EL (cell line): ENCODE measurements around the gene SLC2A9.

Experiments used
- DNase-seq: peaks from one replicate; pipeline ENCODE4 v3.0.0-alpha.2; 2016

Gene SLC2A9

DNA sequence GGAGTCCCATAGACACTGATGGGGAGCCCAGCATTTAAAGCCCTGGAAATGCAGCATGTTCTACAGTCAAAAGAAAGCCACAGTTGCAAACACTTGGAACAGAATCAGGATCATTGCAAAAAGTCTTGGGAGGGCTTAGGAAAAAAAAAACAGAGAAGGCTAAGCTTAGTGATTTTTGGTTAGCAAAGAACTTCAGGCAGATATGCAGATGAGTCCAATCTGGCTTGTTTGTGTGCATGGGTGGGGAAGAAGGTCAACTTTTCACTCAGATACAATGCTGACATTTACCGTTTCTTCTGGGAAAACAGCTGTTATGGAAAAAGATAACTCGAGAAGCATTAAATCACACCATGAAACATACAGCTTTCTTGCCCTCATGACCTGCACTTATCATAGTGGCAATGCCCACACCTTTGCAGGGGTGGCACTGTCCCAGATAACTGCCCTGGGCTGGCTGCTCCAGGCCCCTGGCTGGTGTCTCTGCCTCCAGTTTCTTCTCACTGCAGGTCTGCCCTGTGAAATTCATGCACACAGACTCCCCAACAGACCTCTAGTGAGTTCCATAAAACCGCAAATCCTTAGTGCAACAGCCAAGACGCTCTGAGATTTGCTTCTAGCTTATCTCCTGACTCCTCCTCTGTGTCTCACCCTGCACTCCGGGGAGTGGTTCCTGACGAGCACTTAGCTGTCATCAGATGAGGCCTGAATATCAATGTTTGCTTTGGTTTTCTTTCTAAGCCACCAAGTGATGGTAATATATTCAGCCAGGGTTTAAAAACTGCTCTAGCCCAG, 140.7 kb downstream of the SLC2A9 start:
- DNase-seq = no peak

DNA sequence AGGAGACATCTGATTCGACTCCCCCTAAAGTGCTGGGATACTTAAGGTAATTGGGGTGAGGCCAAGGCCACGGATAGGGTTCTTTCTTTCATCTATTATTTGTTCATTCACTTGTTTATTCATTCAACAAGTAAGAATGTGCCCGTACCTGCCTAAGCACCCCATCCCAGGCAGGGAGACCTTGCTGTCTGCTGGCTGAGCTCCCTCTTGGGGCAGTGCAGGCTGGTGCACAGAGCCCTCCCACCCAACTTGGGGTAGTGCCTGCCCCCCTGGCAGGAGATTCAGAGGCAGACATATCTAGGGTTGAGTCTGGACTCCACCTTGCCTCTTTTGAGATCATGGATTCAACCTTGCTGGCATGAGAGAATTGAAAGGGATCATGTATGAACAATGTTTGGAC, 144.2 kb downstream of the SLC2A9 start:
- no peak for DNase-seq

DNA sequence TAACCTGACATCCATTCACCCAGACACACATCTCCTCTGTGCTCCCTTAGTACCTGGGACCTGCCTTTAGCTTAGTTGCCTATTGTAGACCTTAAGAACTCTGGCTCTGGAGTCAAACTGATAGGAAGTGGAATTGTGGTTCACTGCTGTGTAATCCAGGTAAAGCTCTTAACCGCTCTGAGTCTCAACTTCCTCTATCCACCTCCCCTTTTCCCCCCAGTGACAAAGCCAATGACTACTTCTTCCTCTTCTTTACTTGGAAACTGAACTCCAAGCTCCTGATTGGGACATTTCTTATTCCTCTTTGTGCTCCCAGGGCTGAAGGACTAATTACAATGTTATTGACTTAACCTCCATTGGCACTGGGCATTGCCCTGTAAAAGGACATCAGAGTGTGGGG, 145.8 kb downstream of the SLC2A9 start:
- DNase-seq = no peak

DNA sequence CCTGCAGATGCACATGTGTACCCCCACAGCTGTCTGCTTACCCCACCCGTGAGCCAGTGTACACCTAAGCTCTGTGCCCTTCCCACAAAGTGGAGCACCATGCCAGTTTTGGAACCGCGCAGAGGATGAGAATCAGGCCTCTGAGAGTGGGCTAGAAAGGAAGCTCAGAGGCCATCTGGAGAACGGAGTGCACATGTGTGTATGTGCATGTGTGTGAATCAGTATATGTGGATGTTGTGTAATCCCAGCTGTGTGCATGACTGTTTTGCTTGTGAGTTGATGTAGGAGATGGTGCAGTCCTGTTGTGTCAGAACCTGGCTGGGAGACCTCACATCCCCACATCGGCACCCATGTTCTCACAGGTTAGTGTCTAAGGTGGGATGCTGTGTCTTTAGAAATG, 146.9 kb downstream of the SLC2A9 start:
- no peak for DNase-seq

DNA sequence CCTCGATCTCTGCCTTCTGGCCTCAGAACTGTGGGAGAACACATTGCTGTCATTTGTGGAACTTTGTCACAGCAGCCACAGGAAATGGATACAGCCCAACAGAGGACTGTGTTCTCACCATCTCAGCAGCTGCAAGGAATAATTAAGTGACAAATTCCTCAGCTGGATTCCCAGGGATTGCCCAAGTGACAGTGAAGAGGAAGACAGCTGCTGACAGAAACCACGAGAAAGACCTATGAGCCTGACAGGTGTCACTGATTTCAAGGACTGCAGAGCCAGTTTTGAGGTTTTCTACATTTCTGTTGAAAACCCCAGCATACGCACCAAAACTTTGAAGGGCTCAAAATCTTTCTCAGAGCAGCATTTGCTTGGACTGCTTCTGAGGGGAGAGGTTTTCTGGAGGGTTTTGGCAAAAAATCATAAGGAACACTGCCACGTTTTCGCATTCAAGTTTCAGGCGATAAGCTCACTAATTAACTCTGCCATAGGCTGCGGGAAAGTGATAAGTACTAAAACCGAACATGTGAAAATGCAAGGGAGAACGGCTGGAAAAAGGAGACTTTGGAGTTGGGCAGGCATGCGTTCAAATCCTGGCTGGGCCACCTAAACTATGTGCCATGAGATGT, 151.0 kb downstream of the SLC2A9 start:
- no peak for DNase-seq

DNA sequence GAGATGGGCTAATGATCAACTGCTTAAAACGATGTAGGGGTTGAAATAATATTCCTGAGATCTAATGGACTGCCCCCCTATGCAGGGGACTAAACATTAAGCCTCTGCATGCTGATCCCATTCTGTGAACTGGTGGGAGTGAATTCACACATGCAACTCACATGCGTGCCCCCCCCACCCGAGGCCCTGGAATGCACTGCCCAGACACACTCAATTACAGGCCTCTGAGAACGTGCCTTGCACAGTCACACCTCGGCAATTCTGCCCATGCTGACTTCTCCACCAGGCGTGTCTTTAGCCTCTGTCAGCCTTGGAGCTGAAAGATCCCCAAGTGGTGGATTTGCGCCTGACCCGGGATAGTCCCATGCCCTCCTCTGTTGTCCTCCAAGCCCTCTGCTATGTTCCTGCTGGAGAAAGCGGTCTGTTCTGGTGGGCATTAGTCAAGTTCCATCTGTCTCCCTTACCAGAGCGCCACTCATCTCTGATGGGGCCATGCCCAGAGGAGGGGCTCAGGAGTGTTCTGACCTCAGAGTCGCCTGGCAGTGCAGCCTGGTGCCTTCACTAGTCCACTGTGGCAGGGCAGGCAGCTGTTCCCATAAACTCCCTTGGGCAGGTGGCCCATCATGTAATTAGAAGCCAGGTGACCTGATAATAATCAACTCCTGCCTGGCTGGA, 153.4 kb downstream of the SLC2A9 start:
- no peak for DNase-seq

DNA sequence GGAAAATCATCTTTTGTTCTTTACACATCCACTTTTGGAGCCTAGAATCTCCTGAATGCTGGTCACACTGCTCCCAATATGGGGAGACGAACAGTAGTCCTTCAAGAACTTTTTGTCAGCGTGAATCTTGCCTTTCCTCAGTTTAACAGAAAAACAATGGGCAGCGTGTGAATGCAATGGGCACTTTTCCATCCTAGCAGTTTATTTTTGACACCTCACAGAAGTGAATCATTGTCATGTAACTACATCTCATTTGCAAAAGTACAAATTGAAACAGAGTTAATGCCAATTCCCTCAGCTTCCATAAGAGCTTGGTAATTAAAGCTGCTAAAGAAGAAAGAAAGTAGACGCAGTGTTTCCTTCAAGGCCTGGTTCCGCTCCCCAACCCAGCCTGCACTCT, 154.4 kb downstream of the SLC2A9 start:
- no peak for DNase-seq

DNA sequence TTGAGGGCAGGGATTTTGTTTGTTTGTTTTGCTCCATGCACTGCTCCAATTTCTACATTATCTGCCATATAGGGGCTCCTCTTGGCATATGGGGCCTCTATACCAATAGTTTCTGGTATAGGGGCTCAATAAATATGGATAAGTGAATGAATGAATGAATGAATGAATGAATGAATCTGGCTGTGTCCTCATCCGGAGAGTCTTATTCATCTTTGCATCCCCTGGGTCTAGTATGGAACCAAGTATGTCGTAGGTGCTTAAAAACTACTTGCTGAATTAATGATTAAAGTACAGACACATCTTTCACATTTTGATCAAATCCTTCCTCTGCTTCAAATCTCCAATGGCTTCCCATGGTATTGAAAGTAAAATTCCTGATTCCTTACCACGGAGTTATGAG, 159.7 kb downstream of the SLC2A9 start:
- DNase-seq = no peak

DNA sequence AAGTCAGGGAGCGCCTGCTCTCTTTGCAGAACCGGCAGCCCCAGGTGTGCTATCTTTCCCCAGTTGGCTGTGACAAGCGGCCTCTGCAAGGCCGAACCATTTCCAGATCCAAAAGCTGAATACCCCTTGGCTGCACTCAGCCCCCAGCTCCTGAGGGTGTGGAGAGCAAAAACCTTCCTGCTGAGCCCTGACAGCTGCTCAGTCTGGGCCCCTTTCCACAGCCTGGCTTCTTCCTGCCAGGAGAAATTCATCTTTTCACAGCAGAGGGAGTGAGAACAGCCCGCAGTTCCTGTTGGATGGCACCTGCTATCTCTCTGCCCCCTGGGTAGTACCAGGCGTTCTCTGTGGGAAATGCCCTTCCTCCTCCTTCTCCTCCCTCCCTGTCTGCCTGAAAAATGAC, 161.5 kb downstream of the SLC2A9 start:
- DNase-seq = no peak

DNA sequence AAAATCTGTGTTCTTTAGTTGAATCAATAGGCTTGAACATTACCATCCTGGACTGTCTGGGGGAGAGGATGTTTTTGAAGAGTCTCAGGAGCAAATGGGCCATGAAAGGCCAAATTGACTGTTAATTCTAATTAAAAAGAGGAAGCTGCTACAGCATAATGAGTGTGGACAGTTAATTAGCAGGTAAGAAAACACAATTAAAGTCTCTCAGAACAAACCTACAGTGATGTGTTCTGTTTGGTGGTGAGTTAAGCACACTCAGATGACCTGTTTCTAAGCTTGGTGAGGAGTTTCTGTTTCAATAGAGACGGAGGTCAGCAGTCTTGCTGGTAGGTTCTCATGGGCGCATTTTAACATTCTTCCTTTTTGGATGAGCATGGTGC, 171.8 kb downstream of the SLC2A9 start:
- no peak for DNase-seq

DNA sequence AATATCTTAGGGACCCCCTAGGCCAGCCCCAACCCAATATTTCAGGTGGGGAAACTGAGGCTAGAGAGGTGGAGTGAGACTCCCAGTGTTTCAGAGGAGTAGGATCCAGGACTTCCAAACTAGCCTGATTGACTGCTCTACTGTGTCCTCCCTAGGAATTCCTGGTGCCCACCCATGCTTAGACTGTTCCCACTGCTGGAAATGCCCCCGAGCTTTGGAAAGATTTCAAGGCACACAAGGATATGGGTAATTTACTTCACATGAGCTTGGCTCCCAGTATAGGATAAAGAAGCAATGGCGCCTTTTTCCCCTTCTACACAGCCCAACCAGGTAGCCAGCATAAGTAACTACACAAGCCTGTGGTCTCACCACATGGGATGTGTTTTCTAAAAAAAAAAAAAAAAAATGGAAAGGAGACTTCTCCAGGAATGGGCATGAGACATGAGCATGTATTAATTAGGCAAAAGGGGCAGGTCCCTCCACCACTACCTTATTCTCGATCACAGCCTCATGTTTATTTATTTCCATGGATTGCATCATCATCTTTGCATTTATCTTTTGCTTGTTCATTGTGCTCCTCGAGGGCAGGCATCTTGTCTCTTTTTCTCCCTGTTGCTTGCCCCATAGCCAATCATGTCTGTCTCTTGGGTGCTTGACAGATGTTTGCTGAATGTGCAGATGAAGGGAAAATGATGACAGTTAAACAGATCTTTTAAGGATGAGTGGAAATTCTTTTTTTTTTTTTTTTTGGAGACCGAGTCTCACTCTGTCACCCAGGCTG, 173.1 kb downstream of the SLC2A9 start:
- DNase-seq = no peak

DNA sequence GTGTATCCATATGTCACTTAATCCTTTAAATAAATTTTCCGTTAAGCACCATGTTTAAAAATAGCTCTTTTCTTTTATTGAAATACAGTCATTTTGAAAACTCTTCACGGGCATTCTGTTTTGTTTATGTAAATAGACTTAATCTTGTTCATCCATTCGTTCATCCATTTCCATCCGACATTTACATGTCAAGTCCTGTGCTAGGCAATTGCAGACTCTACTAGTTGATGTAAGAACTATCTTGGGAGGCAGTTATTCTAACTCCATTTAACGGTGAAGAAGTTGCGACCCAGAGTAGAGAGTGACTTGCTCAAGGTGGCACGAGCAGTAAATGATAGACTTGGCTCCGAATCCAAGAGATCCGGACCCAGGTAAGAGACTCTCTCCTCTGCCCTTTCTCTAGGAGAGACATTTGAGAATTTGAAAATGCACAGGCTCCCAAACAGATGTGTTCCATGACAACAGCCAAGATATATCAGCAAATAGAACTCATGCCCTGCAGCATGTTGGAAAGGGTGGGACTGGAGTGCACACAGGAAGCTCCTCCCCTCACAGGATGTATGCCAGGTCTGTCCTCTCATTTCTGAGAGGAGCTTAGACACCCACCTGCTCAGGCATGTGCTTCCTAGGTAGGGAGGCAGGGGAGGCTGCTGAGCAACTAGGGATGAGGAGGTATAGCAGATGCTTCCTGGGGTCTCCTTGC, 175.4 kb downstream of the SLC2A9 start:
- DNase-seq = no peak

DNA sequence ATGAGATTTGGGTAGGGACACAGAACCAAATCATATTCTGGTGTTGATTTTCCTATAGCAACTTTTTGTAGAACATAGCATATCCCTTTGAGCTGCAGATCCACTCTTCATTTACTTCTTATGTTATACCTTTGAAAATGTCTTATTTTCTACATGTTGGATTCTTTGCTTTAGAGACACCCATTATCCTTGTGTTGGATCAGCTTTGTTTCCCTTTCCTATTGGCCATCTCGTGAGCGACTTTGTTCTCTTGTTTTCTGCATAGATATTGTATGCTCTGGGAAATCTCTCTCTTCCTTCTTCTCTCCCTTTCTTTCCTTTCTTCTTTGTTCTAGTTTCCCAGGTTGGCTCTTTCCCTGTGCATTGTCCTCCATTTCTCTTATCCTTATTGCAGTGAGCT, 180.2 kb downstream of the SLC2A9 start:
- no peak for DNase-seq

DNA sequence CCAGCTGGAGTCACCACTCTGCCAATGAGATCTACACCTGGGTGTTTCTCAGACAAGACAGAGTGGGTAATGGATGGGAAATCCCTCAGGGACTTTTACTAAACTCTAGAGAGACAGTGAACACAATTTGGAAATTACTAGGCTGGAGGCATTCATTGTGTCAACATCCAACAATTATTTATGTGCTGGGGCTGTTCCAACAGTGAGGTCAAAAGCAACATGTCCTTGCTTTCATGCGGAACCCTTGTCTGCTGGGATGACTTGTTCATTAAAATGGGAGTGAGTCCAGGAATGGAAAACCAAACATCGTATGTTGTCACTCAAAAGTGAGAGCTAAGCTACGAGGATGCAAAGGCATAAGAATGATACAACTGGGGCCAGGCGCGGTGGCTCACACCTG, 185.9 kb downstream of the SLC2A9 start:
- DNase-seq = no peak

DNA sequence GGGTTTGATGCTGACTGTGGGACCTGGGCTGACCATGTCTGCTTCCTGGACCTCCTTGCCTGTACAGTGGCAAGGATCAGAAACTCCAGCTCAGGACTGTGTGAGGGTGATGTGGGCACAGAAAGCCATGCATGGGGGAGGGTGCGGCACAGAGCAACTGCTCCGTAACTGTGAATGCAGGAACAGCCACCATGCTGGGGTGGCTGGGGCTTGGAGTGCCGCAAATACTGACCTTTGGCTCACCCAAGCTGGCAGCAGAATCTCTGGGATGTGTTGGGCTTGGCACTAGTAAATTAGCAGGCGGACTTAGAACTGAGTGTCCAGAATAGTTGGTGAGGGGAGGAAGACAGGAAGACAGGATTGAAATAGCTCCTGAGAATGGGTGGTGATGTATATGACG, 187.9 kb downstream of the SLC2A9 start:
- no peak for DNase-seq

DNA sequence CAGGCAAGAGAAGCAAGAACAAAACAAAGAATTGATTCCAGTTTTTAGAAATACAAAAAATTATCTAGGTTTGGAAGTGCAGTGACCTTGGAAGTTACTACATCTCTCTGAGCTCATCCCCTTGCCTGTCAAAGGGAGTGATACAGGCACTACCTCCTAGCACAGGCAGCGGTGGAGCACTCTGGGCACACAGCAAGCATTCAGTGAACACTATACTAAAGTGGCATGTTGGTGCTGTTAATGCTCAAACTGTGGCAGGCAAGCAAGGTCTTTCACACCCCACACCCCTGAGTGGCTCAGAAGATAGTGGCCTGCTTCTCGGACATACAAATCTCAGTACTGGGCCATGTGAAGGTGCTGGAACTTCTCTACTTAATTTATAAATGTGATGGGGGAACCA, 188.7 kb downstream of the SLC2A9 start:
- no peak for DNase-seq

DNA sequence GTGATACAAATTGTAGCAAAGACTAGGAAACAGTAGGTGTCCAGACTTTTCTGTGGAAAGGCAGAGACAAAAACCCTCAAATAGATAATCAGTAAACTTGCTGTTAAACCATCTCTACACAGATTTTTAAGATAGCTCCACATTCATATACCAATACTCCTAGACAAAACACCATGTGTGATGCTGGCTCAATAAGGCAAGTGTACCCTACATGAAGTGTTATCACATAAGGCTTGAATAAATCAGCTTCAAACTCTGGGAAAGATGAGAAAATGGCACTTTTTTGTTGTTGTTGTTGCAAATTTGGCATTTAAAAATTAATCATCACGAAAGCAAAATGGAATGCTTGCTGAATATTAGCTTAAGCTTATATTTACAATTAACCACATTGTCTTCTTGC, 194.7 kb downstream of the SLC2A9 start:
- DNase-seq = no peak

DNA sequence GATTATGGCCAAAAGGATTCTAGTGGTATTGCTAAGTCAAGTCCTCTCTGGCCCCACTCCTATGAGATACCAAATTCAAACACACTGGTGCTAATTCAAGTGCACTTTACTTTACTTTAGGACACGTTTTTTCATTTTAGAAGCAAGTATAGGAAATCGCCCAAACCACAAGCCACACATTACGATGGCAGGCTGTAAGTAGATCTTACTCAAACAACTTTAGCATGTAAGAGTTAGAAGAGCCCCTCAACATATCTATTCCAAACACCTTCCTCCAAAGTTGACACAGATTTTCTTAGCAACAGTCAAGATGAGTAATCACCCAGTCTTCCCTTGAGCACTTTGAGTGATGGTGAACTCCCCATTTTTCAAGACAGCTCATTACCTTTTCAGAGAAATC, 196.2 kb downstream of the SLC2A9 start:
- DNase-seq = no peak

DNA sequence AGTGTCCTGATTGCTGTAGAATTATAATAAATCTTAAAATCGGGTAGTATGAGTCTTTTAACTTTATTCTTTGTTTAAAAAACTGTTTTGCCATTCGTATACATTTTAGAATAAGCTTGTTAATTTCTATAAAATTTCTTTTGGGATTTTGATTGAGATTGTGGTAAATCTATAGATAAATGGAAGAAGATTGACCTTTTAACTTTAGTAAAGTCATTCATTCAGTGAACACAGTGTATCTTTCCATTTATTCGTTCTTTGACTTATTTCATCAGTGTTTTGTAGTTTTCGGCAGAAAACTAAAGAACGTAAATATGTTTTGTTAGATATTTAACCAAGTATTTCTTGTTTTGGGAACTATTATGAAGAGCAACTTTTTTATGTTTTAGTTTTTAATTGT, 201.0 kb downstream of the SLC2A9 start:
- no peak for DNase-seq

DNA sequence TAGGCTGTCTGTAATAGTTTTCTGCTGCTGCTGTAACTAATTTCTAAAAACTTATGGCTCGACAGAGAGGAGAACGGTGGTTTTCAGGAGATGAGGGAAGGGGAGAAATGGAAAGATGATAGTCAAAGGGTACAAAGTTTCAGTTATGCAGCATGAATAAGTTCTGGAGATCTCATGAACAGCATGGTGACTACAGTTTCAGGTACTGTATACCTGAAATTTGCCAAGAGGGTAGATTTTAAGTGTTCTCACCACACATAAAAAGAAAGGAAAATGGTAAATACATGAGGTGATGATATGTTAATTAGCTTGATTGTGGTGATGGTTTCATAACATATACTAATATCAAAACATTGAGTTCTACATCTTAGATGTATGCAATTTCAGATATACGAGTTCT, 205.0 kb downstream of the SLC2A9 start:
- no peak for DNase-seq

DNA sequence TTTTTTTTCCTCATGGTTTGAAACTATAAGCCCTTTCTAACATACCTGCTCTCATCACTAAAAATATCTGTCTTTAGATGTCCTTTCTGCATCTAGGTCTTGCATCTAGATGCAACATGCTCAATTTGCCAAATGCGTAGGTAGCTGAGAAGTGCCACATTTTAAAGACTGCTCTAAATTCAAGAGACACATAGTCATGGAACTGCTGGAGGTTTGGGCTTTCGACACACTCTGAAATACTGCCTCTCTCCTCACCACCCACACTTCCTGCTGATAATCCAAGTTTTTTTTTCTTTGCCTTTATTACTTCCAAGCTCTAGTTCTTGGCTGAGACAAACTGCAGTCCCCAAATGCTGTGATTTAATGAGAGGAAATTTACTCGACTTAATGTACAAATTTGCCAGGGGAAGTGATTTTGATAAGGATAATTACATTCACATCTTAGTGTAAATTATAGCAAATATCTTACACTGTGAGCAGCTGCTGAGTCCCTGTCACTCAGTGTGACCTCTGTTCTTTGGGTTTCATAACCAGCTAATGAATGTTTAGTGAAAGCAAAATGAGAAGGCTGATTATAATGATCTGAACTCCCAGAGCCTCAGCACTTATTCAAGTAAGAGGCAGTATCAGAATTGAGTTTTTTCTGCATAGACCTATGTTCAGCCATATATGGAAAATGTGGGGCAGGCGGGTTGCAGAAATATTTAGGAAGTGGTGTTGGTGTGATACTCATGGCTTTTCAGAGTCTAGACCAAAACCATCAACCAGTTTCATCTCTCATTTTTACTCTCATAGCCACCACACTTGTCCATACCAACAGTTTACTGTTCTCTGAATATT, 208.6 kb downstream of the SLC2A9 start:
- no peak for DNase-seq

DNA sequence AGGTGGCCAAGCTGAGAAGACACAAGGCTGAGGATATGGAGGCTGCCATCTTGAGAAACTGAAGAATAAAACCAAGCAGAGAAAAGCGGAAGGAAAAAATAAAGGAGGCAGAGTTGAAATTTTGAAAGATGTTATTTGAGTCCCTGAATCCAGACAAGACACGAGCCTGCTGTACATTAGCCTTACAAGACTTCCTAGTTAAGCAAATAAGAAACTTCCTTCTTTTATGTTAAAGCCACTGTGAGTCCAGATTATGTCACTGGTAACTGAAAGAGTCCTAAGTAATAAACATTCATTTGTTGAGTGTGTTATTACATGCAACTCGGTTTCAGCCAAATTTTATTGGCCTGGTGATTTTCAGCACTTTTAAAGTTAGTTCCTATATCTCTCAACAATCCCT, 209.5 kb downstream of the SLC2A9 start:
- DNase-seq = no peak
